HG03520 (cell line): ENCODE measurements around the gene IP6K2.

Source experiments
- ATAC-seq: cut with Tn5 transposase; IDR thresholded peaks from one replicate; pipeline ENCODE4 v1.9.1; 2021; ENCODE audit warnings: mild to moderate bottlenecking, moderate library complexity; ENCODE audit not compliant: unreplicated experiment

IP6K2 gene

GRCh38 chr3:48692551-48692950 is 24.5 kb downstream of the IP6K2 start:
- no peak for ATAC-seq

DNA sequence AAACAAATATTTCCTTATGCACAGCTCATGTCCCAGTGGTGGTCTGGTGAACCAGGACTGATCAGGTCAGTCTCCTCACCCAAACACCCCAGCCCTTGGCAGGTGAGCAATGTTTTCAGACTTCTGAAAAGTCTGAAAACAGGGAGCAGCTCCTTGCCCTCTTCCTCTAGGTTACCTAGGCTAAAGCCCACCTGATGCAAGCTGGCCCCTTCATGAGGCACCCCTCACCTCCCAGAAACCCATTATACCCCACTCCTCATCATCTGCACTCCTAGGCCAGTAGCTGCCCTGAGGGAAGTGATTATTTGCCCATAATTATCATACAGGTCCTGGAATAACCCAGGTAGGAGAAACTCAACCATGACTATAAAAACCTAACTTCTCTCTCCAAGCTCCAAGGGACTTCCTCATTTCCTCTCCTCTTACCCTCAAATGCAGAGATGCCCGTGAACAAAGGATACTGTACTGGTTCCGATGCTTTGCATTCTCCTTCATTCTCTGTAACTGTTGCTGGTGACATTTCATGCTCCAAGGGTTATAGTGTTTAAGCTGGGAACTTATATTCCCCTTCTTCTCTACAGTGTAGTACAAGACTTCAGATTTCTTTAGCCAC is 26.1 kb downstream of the IP6K2 start:
- ATAC-seq, result no peak

GRCh38 chr3:48689384-48689783 is 27.6 kb downstream of the IP6K2 start:
- no peak for ATAC-seq

- ATAC-seq, result no peak
These were observed 28.3 kb downstream of the IP6K2 start for GRCh38 chr3:48688737-48689075.

DNA sequence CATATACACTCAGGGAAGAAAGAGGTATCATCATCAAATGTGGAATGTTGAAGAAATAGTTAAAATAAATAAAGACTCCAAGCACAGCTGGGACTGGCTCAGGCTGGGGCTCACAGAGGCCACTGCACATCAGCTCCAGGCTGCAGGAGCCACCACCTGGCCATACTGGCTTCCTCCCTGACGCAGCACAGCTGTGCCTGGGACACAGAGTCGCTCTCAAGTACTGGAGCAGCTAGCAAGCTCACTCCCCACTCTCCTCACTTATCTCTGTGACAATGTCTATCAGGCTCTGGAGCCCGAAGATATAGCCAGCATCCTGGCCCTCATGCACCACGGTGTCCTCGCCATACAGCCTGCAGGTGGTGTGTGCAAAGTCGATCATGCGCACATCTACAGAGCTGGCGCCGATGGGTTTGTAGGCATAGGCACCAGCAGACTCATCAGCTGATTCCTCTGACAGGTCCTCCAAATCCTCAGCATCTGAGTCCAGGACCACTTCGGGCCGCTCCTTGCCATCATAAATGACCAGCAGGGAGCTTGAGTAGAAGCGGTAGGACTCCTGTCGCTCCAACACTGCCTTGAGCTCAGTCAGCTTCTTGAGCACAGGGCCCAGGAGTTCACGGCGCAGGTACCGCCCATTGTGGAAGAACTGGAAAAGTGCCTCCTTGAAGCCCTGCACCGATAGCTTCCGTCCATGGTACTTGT is 28.8 kb downstream of the IP6K2 start:
- ATAC-seq, result no peak

GRCh38 chr3:48687220-48687678 is 29.8 kb downstream of the IP6K2 start:
- ATAC-seq, result no peak

- ATAC-seq, result no peak
These were observed 30.3 kb downstream of the IP6K2 start for GRCh38 chr3:48686538-48687219.

- ATAC-seq, result peak; percentile 74
These were observed 31.2 kb downstream of the IP6K2 start, which contains the start of gene NCKIPSD for GRCh38 chr3:48685603-48686511. NCKIPSD (minus strand) TSS chr3:48685915; CDS start chr3:48685807, 108 bp downstream.

GRCh38 chr3:48685293-48685602 is 31.8 kb downstream of the IP6K2 start:
- no peak for ATAC-seq

- ATAC-seq, result no peak
These were observed 32.4 kb downstream of the IP6K2 start for GRCh38 chr3:48684480-48685143.

GRCh38 chr3:48684054-48684349 is 33.0 kb downstream of the IP6K2 start:
- ATAC-seq, result no peak

DNA sequence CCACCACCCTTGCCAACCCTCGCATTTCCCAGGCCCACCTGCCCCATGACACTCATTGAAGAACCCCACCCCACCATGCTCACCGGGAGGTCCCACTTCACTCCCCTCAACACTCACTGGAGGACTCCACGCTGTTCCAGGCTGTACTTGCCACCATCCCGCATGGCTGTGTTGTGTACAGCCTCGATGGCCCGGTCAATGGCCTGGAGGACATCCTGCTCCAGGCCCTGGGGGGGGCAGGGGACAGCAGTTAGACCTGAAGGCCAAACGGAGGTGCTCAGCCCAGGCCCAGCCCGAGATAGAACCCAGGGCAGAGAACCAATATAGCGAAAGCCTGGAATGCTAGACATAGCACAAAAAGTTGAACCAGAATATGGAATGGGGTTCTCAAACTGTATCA is 34.2 kb downstream of the IP6K2 start:
- ATAC-seq, result no peak

DNA sequence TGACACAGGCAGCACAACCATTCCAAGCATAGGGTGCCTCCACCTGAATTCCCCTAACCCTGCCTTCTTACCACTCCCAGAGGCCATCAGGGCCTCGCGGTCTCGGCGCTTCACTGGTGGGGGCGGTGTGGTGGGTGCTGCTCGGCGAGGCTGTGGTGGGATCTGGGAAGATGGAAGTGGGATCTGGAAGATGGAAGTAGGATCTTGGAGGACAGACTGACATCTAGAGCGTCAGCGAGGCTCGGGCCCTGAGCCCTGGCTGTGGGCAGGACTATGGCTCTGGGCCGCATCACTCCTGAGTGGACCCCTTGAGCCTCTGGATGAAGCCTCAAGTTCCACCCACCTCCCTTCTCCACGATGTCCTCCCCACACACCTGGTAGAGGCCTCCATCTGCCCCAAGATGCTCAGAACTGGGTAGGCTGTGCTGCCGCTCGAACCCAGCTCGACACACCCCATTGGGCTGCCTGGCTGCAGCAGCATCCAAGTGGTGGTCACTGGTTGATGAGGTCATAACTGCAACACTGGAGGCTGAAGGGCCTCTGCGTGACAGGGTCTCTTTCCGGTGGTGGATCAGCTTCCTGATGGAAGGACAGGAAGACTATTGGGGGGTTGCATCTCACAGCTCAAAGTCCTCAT is 34.9 kb downstream of the IP6K2 start:
- ATAC-seq, result no peak

- ATAC-seq, result no peak
These were observed 35.5 kb downstream of the IP6K2 start for GRCh38 chr3:48681541-48681880.

DNA sequence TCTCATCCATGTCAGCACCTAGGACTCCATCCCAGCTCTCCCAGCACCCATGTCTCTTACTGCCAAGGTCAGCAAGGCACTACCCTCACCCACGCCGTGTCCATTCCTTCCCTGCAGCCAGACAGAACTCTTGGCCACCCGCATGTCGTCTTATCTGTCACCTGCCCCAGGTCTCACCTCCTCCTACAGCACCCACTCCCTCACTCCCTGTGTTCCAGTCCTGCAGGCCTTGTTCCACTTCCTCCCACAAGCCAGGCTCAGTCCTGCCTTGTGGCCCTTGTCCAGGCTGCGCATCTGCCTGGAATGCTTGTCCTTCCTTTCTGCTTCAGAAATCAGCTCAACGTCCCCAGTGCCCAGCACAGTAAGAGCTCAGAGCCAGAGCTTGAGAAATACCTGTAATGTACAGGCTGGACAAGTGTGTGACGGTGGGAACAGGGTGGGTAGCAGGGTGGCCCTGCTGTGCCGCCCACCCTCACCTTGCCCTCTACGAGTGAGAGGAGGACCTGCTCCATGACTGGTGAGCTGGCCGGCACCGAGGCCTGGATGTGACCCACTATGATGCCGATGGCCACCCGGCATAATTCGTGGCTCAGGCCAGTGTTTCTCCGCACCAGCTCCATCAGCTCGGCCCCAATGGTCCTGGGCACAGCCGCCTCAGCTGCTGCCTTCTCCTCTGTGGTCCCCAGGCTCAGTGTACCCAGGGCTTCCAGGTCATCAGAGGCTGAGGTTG is 36.0 kb downstream of the IP6K2 start:
- no peak for ATAC-seq

GRCh38 chr3:48679411-48680391 is 37.3 kb downstream of the IP6K2 start:
- ATAC-seq, result no peak

DNA sequence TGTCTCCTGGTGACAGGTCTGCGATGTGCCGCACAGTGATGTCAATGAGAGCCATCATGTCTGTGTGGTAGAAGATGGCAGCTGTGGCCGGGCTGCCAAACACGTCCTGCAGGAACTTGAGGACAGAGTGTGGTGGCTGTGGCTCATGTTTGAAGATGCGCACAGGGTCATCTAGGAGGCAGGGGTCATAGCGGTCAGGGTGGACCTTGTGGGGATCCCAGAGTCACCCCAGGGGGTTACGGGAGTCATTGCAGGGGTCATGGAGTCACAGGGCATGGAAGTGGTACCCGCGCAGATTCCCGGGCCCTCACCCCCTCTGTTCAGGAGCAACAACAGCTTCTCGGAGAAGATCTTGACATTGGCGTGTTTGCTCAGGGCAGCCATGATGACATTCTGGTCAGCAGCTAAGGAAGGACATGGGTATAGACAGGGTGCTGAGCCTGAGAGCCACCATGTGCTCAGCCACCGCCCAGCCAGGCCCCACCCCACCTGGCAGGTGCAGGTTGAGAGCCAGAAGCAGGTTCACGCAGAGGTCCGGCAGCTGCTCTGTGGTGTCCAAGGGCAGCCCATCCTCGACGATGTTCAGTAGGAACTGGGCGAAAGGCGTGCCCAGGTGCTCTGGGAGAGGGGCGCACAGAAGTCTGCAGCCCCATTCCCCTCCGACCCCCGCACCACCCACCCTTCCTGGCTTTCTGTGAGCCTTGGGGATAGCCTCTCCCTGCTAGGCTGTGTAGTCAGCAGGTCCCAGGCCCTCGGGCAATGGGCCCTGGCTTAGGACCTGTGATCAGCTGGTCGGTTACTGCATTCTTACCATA is 38.2 kb downstream of the IP6K2 start:
- no peak for ATAC-seq

DNA sequence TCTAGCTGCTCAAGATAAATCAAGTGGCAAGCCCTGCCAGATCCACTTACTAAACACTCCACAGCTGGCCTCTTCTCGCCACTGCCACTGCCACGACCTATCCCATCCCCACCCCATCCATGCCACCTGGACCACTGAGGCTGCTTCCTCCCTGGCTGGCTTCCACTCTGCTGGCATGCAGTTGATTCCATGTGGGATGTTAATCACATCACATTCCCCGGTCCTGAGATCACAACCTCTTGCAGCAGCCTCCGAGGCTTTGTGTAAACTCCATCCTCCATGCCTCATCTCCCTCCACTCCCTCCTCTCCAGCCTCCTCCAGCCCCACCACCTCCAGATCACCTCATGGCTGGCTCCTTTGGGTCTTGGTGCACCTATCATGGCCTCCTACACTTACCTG is 39.0 kb downstream of the IP6K2 start:
- no peak for ATAC-seq
